GM12878 (cell line): ENCODE data around the gene SAMSN1. TPM values are rescaled to one million over a fixed set of nuclear protein-coding genes. Genes with fewer than 3 reads are reported as not detected.

ENCODE experiments used
- ATAC-seq: fragments of 200-7000 bp; cut with Tn5 transposase; 3 replicates; pipeline ENCODE4 v1.9.1; 2020; ENCODE audit warnings: mild to moderate bottlenecking, moderate library complexity
- BruUV-seq: library from RNA; stranded (reverse); fragments of 400-500 nt; replicated peaks from 2 replicates; lab custom pipeline; 2021; lab: Mats Ljungman, UMichigan
- CTCF ChIA-PET: fragments of 300-600 bp; sonication (Branson Sonifier 250); formaldehyde crosslinking; extraction: SDS; loops from one replicate; lab custom pipeline; 2021; ENCODE audit warnings: inconsistent platforms; lab: Yijun Ruan, JAX
- POLR2A ChIA-PET: fragments of 350-600 bp; formaldehyde crosslinking; extraction: SDS; loops from one replicate; lab custom pipeline; 2021; ENCODE audit warnings: inconsistent platforms; lab: Charles Lee
- RAD21 ChIA-PET: fragments of 300-600 bp; sonication (Branson Sonifier 250); formaldehyde crosslinking; loops from one replicate; lab custom pipeline; 2023; ENCODE audit warnings: antibody characterized with exemption; ENCODE audit not compliant: unreplicated experiment; lab: Charles Lee
- SMC1A ChIA-PET: fragments of 300-600 bp; sonication (Branson Sonifier 250); formaldehyde crosslinking; loops from one replicate; lab custom pipeline; 2023; ENCODE audit not compliant: unreplicated experiment, uncharacterized antibody; lab: Charles Lee
- DNase-seq: peaks from one replicate; pipeline ENCODE4 v3.0.0-alpha.2; 2011; ENCODE audit warnings: low read depth, low spot score
- FAIRE-seq: peaks from 3 replicates; lab custom pipeline; 2011; peaks lifted over from hg19 to GRCh38; lab: Jason Lieb, UNC
- H2AFZ ChIP-seq: 2 replicates; pipeline ENCODE4 v1.6.0; 2011; ENCODE audit warnings: low read depth, low read length, control low read depth; ENCODE audit not compliant: control insufficient read depth
- H3K27ac ChIP-seq: 2 replicates; pipeline ENCODE4 v1.5.1; 2011; ENCODE audit warnings: control low read depth; ENCODE audit not compliant: control insufficient read depth, insufficient read depth
- H3K27me3 ChIP-seq, 2 experiments: replicated peaks in 1 of 2; 2 replicates each; pipeline versions ENCODE4 v1.6.0 to v1.6.1; 2011; ENCODE audit warnings: low read length in 1 of 2; ENCODE audit not compliant: control insufficient read depth in 2 of 2, insufficient read depth in 2 of 2
- H3K36me3 ChIP-seq, 2 experiments: 2 replicates each; pipeline ENCODE4 v1.5.1; 2011; ENCODE audit warnings: low read length in 1 of 2; ENCODE audit not compliant: control insufficient read depth in 2 of 2, insufficient read depth in 2 of 2
- H3K4me1 ChIP-seq: 2 replicates; pipeline ENCODE4 v1.6.1; 2011; ENCODE audit warnings: mild to moderate bottlenecking, low read length, moderate library complexity, mixed read lengths; ENCODE audit not compliant: control insufficient read depth, insufficient read depth
- H3K4me2 ChIP-seq: 2 replicates; pipeline ENCODE4 v1.6.0; 2011; ENCODE audit warnings: control low read depth; ENCODE audit not compliant: control insufficient read depth, insufficient read depth
- H3K4me3 ChIP-seq: fragments of 200-600 bp; sonication (generic); 2 replicates; pipeline ENCODE4 v1.5.1; 2016
- H3K79me2 ChIP-seq: 2 replicates; pipeline ENCODE4 v1.6.0; 2011; ENCODE audit warnings: low read length; ENCODE audit not compliant: control insufficient read depth, insufficient read depth
- H3K9ac ChIP-seq: 2 replicates; pipeline ENCODE4 v1.8.0; 2011; ENCODE audit warnings: low read length, control low read depth, mixed read lengths; ENCODE audit not compliant: control insufficient read depth, insufficient read depth
- H3K9me3 ChIP-seq: replicated peaks from 3 replicates; pipeline ENCODE4 v1.5.1; 2011; ENCODE audit warnings: mild to moderate bottlenecking, low read length; ENCODE audit not compliant: control insufficient read depth, insufficient read depth
- H4K20me1 ChIP-seq: 2 replicates; pipeline ENCODE4 v1.6.0; 2011; ENCODE audit not compliant: control insufficient read depth, insufficient read depth
- BMI1 ChIP-seq: fragments of 450-650 bp; IDR thresholded peaks from 2 replicates; pipeline ENCODE4 v1.6.1; 2016; ENCODE audit warnings: mild to moderate bottlenecking, moderate library complexity, borderline replicate concordance
- HDGF ChIP-seq: fragments of 450-650 bp; IDR thresholded peaks from 2 replicates; pipeline ENCODE4 v1.6.1; 2016; ENCODE audit warnings: antibody characterized with exemption
- POLR2AphosphoS5 ChIP-seq: IDR thresholded peaks from 2 replicates; pipeline ENCODE4 v1.6.1; 2011; ENCODE audit warnings: mild to moderate bottlenecking, low read length, inconsistent platforms
- whole genome bisulfite sequencing: methylation state at CpG from one replicate; pipeline ENCODE4 v1.1.6; 2016; ENCODE audit warnings: low lambda C conversion rate; ENCODE audit not compliant: insufficient replicate concordance, insufficient coverage; ENCODE audit errors: missing lambda C conversion rate; 5-methylcytosine and 5-hydroxymethylcytosine counted together
- in situ Hi-C: fragments of 300-500 bp; cut with MboI; formaldehyde crosslinking; loops from 9 replicates; pipeline ENCODE4 v1.14.3; 2018; ENCODE audit warnings: mixed read lengths
- intact Hi-C: fragments of 100-400 bp; cut with micrococcal nuclease; formaldehyde crosslinking; loops from one replicate; pipeline ENCODE4 v1.14.2; 2022; ENCODE audit not compliant: unreplicated experiment
- polyA plus RNA-seq, 11 experiments: library from polyadenylated mRNA; depleted of rRNA in 4 of 11; unstranded in 6 of 11; stranded (reverse) in 5 of 11; fragments of >200 nt; fragmentation: Nextera tagmentation in 4 of 11; fragmentation: Illumina TruSeq in 1 of 11; extraction: Ambion mirVana in 4 of 11; extraction: Trizol in 1 of 11; gene quantifications; 1 replicate in 1 of 11; 2 replicates in 10 of 11; pipeline versions ENCODE4 v1.2.1 to v1.2.3, GENCODE V29; 2011 to 2016; ENCODE audit warnings: inconsistent platforms in 2 of 11, missing spikeins in 2 of 11, low read depth in 1 of 11
- total RNA-seq, 4 experiments: library from RNA; depleted of rRNA in 3 of 4; stranded (reverse); fragments of >200 nt in 3 of 4; fragmentation: Illumina TruSeq in 1 of 4; extraction: Trizol in 1 of 4; gene quantifications; 2 replicates each; pipeline versions ENCODE4 v1.2.1 to v1.2.3, GENCODE V29; 2013 to 2021

Gene SAMSN1
- total and polyA plus RNA-seq, 10 of the 15 experiments (the other 5 are each of a cell fraction or from before 2014, with no cell fraction given) = 23.2 to 102 (median 44.9) TPM

DNA sequence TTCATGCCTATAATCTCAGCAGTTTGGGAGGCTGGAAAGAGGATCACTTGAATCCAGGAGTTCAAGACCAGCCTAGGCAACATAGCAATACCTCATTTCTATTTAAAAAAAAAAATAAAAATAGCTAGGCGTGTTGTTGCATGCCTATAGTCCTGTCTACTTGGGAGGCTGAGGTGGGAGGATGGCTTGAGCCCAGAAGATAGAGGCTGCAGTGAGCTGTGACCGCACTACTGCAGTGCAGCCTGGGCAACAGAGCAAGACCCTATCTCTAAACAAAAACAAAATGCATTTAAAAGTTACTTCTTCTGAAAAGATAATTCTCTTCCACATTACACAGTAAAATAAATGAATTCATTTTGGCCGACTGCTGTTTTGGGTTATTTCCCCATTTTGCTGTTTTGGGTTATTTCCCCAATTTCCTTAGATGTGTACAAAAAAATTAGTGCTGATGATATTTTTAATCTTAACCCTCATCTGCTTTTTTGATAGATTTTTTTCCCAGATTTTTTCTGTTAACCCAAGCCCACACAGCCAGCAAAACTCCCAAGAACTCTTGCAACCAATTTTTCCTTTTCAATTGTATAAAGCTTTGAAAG lies 23.0 kb upstream of the SAMSN1 start:
- Histone ChIP-seq H3K4me2 (no peak overlapping the region), H3K4me3 (no peak overlapping the region), H3K27me3 (no peaks in the 10 kb centered on the region), H3K9ac (no peak overlapping the region), H3K4me1 (peaks cover 28% of the 10 kb centered on the region), H3K79me2 (no peaks in the 10 kb centered on the region), H2AFZ (no peak overlapping the region), H3K27ac (no peak overlapping the region), H4K20me1 (no peaks in the 10 kb centered on the region), H3K36me3 (no peaks in the 10 kb centered on the region), H3K9me3 (no peaks in the 10 kb centered on the region; the same call in 1 of the 3 replicates)
- no TSS peak for BruUV-seq
- SMC1A ChIA-PET = interaction anchor here (0.6 to 9.1 kb wide), 11 partner anchors 10 to 167 kb away, joined by 3 to 81 read pairs (median 4); no protein-coding TSS in a partner anchor
- no peak for FAIRE-seq
- CTCF ChIA-PET = interaction anchor here (1.1 to 2.8 kb wide), 5 partner anchors 10 to 169 kb away, joined by 3 to 8 read pairs (median 5); no protein-coding TSS in a partner anchor
- in situ Hi-C loops (no loop called here), intact Hi-C loops (no loop called here)
- RAD21 ChIA-PET = interaction anchor here (1.0 to 2.0 kb wide), 4 partner anchors 10 to 169 kb away, joined by 4 to 7 read pairs (median 6); no protein-coding TSS in a partner anchor
- DNase-seq = no peak
- TF ChIP-seq BMI1 = no peak
- TF ChIP-seq POLR2AphosphoS5 = no peak
- TF ChIP-seq HDGF = no peak
- POLR2A ChIA-PET = interaction anchor here (0.9 to 1.7 kb wide), 2 partner anchors 10 to 12 kb away, joined by 3 to 6 read pairs; no protein-coding TSS in a partner anchor
- 68% methylated on average over 3 of the region's 3 CpGs for WGBS
- ATAC-seq = no peak
